IMR-90 (cell line): ENCODE data around the gene BASP1. TPM values are rescaled to one million over a fixed set of nuclear protein-coding genes. Genes with fewer than 3 reads are reported as not detected.

Experiments used
- ATAC-seq: fragments of 200-7000 bp; cut with Tn5 transposase; 2 replicates; pipeline ENCODE4 v1.9.1; 2020; ENCODE audit warnings: low read depth, mild to moderate bottlenecking, moderate library complexity
- BruUV-seq: library from RNA; stranded (reverse); fragments of 400-500 nt; replicated peaks from 2 replicates; lab custom pipeline; 2021; lab: Mats Ljungman, UMichigan
- CTCF ChIA-PET: fragments of 300-600 bp; formaldehyde crosslinking; extraction: SDS; loops from one replicate; lab custom pipeline; 2021; ENCODE audit warnings: antibody characterized with exemption; lab: Yijun Ruan, JAX
- POLR2A ChIA-PET: fragments of 300-600 bp; sonication (Branson Sonifier 250); formaldehyde crosslinking; loops from one replicate; lab custom pipeline; 2022; ENCODE audit warnings: antibody characterized with exemption; ENCODE audit not compliant: unreplicated experiment; lab: Charles Lee
- DNase-seq: peaks from one replicate; pipeline ENCODE4 v3.0.0; 2013
- H2AFZ ChIP-seq: replicated peaks from 2 replicates; pipeline ENCODE3; 2013; ENCODE audit warnings: low read length, mild to moderate bottlenecking; ENCODE audit not compliant: poor library complexity
- H2AK5ac ChIP-seq: 2 replicates; pipeline ENCODE4 v1.6.1; 2013; ENCODE audit warnings: low read depth, low read length, inconsistent platforms
- H2AK9ac ChIP-seq: replicated peaks from 2 replicates; pipeline ENCODE3; 2013; ENCODE audit warnings: mild to moderate bottlenecking, low read depth, low read length, moderate library complexity; ENCODE audit not compliant: poor library complexity
- H2BK120ac ChIP-seq: 2 replicates; pipeline ENCODE4 v1.6.1; 2013; ENCODE audit warnings: low read depth, low read length, inconsistent platforms
- H2BK15ac ChIP-seq: 3 replicates; pipeline ENCODE4 v1.6.1; 2013; ENCODE audit warnings: low read depth, low read length, inconsistent platforms
- H2BK20ac ChIP-seq: 2 replicates; pipeline ENCODE4 v1.6.1; 2013; ENCODE audit warnings: low read depth, mild to moderate bottlenecking, inconsistent platforms, low read length, moderate library complexity
- H2BK5ac ChIP-seq: 2 replicates; pipeline ENCODE4 v1.6.1; 2013; ENCODE audit warnings: mild to moderate bottlenecking, low read depth, low read length, inconsistent platforms; ENCODE audit not compliant: poor library complexity, severe bottlenecking
- H3K14ac ChIP-seq: replicated peaks from 2 replicates; pipeline ENCODE4 v1.6.1; 2013; ENCODE audit warnings: low read depth, low read length, inconsistent platforms
- H3K18ac ChIP-seq: 2 replicates; pipeline ENCODE4 v1.6.1; 2013; ENCODE audit warnings: low read depth, low read length, control low read depth
- H3K23ac ChIP-seq: 2 replicates; pipeline ENCODE4 v1.6.1; 2013; ENCODE audit warnings: low read depth, low read length, inconsistent platforms
- H3K27ac ChIP-seq: 2 replicates; pipeline ENCODE4 v1.5.1; 2013; ENCODE audit warnings: mild to moderate bottlenecking, control low read depth, low read length; ENCODE audit not compliant: insufficient read depth
- H3K27me3 ChIP-seq: 2 replicates; pipeline ENCODE4 v1.6.1; 2013; ENCODE audit warnings: low read length; ENCODE audit not compliant: control insufficient read depth, insufficient read depth
- H3K36me3 ChIP-seq: 2 replicates; pipeline ENCODE4 v1.6.1; 2013; ENCODE audit warnings: low read length, mixed read lengths; ENCODE audit not compliant: control insufficient read depth, insufficient read depth
- H3K4ac ChIP-seq: 2 replicates; pipeline ENCODE4 v1.6.1; 2013; ENCODE audit warnings: low read depth, low read length, inconsistent platforms
- H3K4me1 ChIP-seq: 2 replicates; pipeline ENCODE4 v1.6.1; 2013; ENCODE audit warnings: low read length, mixed read lengths; ENCODE audit not compliant: control insufficient read depth, insufficient read depth
- H3K4me2 ChIP-seq: 2 replicates; pipeline ENCODE4 v1.6.1; 2013; ENCODE audit warnings: low read depth, mild to moderate bottlenecking, control low read depth, low read length, moderate library complexity
- H3K4me3 ChIP-seq: 2 replicates; pipeline ENCODE4 v1.5.1; 2013; ENCODE audit warnings: low read depth, mild to moderate bottlenecking, control low read depth, low read length, moderate library complexity; ENCODE audit not compliant: insufficient read depth
- H3K56ac ChIP-seq: 2 replicates; pipeline ENCODE4 v1.6.1; 2013; ENCODE audit warnings: low read length, inconsistent platforms; ENCODE audit not compliant: insufficient read depth; ENCODE audit errors: extremely low read depth
- H3K79me1 ChIP-seq, 2 experiments: 2 replicates each; pipeline ENCODE4 v1.6.1; 2013; ENCODE audit warnings: low read length in 2 of 2, inconsistent platforms in 1 of 2, low read depth in 1 of 2
- H3K9ac ChIP-seq: 2 replicates; pipeline ENCODE4 v1.6.1; 2013; ENCODE audit warnings: low read depth, low read length, control low read depth
- H3K9me1 ChIP-seq: 2 replicates; pipeline ENCODE4 v1.6.1; 2013; ENCODE audit warnings: low read length, inconsistent platforms; ENCODE audit not compliant: insufficient read depth
- H3K9me3 ChIP-seq: 2 replicates; pipeline ENCODE4 v1.6.1; 2013; ENCODE audit warnings: low read length; ENCODE audit not compliant: control insufficient read depth, insufficient read depth
- H4K20me1 ChIP-seq: 2 replicates; pipeline ENCODE4 v1.6.1; 2013; ENCODE audit warnings: low read length, inconsistent platforms; ENCODE audit not compliant: insufficient read depth
- H4K5ac ChIP-seq: 2 replicates; pipeline ENCODE4 v1.6.1; 2013; ENCODE audit warnings: mild to moderate bottlenecking, low read depth, low read length, control low read depth
- H4K8ac ChIP-seq, 2 experiments: 2 replicates each; pipeline ENCODE4 v1.6.1; 2013; ENCODE audit warnings: low read depth in 2 of 2, low read length in 2 of 2, control low read depth in 1 of 2, inconsistent platforms in 1 of 2
- H4K91ac ChIP-seq: 2 replicates; pipeline ENCODE4 v1.6.1; 2013; ENCODE audit warnings: low read depth, low read length, inconsistent platforms; ENCODE audit not compliant: insufficient read depth
- RAD21 ChIP-seq: IDR thresholded peaks from 2 replicates; pipeline ENCODE4 v1.6.1; 2012; ENCODE audit warnings: low read length, improper control_type of control experiment
- RCOR1 ChIP-seq: IDR thresholded peaks from 2 replicates; pipeline ENCODE4 v1.6.1; 2012; ENCODE audit warnings: mild to moderate bottlenecking, low read length, improper control_type of control experiment; ENCODE audit not compliant: insufficient replicate concordance
- WGBS, 2 experiments: methylation state at CpG; one replicate each; pipeline versions ENCODE4 v1.1.5 to v1.1.7; 2013; ENCODE audit warnings: missing lambda C conversion rate in 2 of 2; ENCODE audit not compliant: insufficient read length in 1 of 2; ENCODE audit errors: extremely low coverage in 2 of 2; 5-methylcytosine and 5-hydroxymethylcytosine counted together
- dilution Hi-C: fragments of 300-500 bp; cut with HindIII; formaldehyde crosslinking; loops from one replicate; pipeline ENCODE4 v1.14.3; 2018; ENCODE audit warnings: low sequenced_read_pairs; ENCODE audit not compliant: unreplicated experiment
- in situ Hi-C: fragments of 300-500 bp; cut with MboI; formaldehyde crosslinking; loops from 3 replicates; pipeline ENCODE4 v1.14.3; 2019; ENCODE audit warnings: low sequenced_read_pairs, inconsistent platforms, mixed read lengths
- intact Hi-C: fragments of 100-400 bp; cut with micrococcal nuclease; formaldehyde crosslinking; loops from 2 replicates; pipeline ENCODE4 v1.10.0; 2022
- polyA plus RNA-seq, 3 experiments: library from polyadenylated mRNA; depleted of rRNA; stranded (reverse); fragments of >200 nt; gene quantifications; 2 replicates each; pipeline ENCODE4 v1.2.3, GENCODE V29; 2012; ENCODE audit warnings: low replicate concordance in 1 of 3
- total RNA-seq: library from RNA; depleted of rRNA; stranded (reverse); fragments of >200 nt; gene quantifications from 2 replicates; pipeline ENCODE4 v1.2.3, GENCODE V29; 2012

BASP1 gene
- total and polyA plus RNA-seq, 2 of the 4 experiments (the other 2 are of a cell fraction): 39.6 to 103 TPM

DNA sequence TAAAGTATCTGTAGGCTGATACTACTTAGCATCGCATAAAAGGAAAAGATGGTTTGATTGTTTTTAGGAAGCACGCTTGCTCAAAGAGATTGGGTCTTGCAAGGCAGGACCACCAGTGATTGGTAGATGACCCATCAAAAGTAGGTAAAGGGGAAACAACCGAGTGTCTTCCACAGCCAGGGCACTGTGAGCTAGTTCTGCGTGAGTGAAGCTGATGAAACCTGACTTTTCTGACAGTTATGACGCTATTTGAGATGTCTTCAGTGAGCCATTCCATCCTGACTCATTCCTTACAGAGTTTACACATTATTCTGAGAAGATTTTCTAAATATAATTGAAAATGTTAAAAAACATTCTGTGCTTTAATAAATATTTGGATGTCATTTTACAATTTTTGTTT lies 49.7 kb downstream of the BASP1 start:
- no peaks in the 10 kb centered on the region for H3K9me3 ChIP-seq
- no peak overlapping the region for H3K4me2 ChIP-seq
- H2BK5ac ChIP-seq: peak overlapping the region; percentile 21
- peaks cover 40 to 72% of the 10 kb centered on the region in 2 experiments for H3K79me1 ChIP-seq
- H3K9me1 ChIP-seq: peaks cover 7% of the 10 kb centered on the region
- no peak overlapping the region for H3K4ac ChIP-seq
- H3K4me3 ChIP-seq: no peak overlapping the region
- DNase-seq (peak; percentile 65), ATAC-seq (no peak)
- peaks cover 82% of the 10 kb centered on the region for H4K20me1 ChIP-seq
- intact Hi-C loops: no loop called here
- H3K27me3 ChIP-seq: no peaks in the 10 kb centered on the region
- ChIA-PET POLR2A (no interaction called here), CTCF (interaction anchor here (0.6 to 1.5 kb wide), 3 partner anchors 13 to 47 kb away, joined by 3 to 6 read pairs (median 3); no protein-coding TSS in a partner anchor)
- H3K14ac ChIP-seq: 0 out of 2 replicates have a peak overlapping the region, but pooled peaks have one; percentile 14
- no peak overlapping the region for H4K5ac ChIP-seq
- no peak overlapping the region for H4K91ac ChIP-seq
- TF ChIP-seq RAD21: no peak
- no peak for TF ChIP-seq RCOR1
- BruUV-seq: no TSS peak
- peaks cover 12% of the 10 kb centered on the region for H3K36me3 ChIP-seq
- in situ Hi-C loops: no loop called here
- no peak overlapping the region for H2AK9ac ChIP-seq
- no peak overlapping the region for H2AFZ ChIP-seq
- peak overlapping the region; percentile 7; the same call in 1 of the 2 replicates for H2AK5ac ChIP-seq
- 0 out of 2 replicates have a peak overlapping the region, but pooled peaks have one; percentile 1 for H3K27ac ChIP-seq
- no peak overlapping the region for H2BK20ac ChIP-seq
- H2BK15ac ChIP-seq: no peak overlapping the region
- dilution Hi-C loops: no loop called here
- no peak overlapping the region for H2BK120ac ChIP-seq
- no peak overlapping the region for H3K56ac ChIP-seq
- H3K18ac ChIP-seq: no peak overlapping the region
- peaks cover 9% of the 10 kb centered on the region for H3K4me1 ChIP-seq
- no peak overlapping the region; the same call in 1 of the 2 replicates for H3K23ac ChIP-seq
- H4K8ac ChIP-seq: 0 out of 4 replicates have a peak overlapping the region, but pooled peaks of 1 of the 2 experiments have one; percentile 39
- WGBS, 2 experiments: 90% methylated on average over 2 of the region's 5 CpGs; no CpG with 5 or more reads in 1 of the 2 experiments
- H3K9ac ChIP-seq: no peak overlapping the region
